Ectodermal cell (in vitro differentiated cells): ENCODE measurements around the gene ST6GALNAC6.

Experiments used
- H3K27ac ChIP-seq: 2 replicates; pipeline ENCODE4 v1.7.0; 2013; ENCODE audit warnings: mild to moderate bottlenecking, low read depth, low read length; ENCODE audit not compliant: insufficient read depth, poor library complexity, severe bottlenecking
- H3K27me3 ChIP-seq: 2 replicates; pipeline ENCODE4 v1.7.0; 2013; ENCODE audit warnings: mild to moderate bottlenecking, low read length; ENCODE audit not compliant: insufficient read depth, control insufficient read depth, poor library complexity, severe bottlenecking
- H3K36me3 ChIP-seq: one replicate; pipeline ENCODE4 v1.7.0; 2013; ENCODE audit warnings: low read length; ENCODE audit not compliant: control insufficient read depth, insufficient read depth
- H3K4me1 ChIP-seq: one replicate; pipeline ENCODE4 v1.7.0; 2013; ENCODE audit warnings: low read length; ENCODE audit not compliant: control insufficient read depth, insufficient read depth
- H3K4me3 ChIP-seq: 2 replicates; pipeline ENCODE4 v1.7.0; 2013; ENCODE audit warnings: low read depth, low read length, control low read depth; ENCODE audit not compliant: insufficient read depth
- H3K9me3 ChIP-seq: 2 replicates; pipeline ENCODE4 v1.7.0; 2013; ENCODE audit warnings: mild to moderate bottlenecking, low read length, moderate library complexity; ENCODE audit not compliant: control insufficient read depth
- WGBS, 2 experiments: methylation state at CpG; one replicate each; pipeline ENCODE4 v1.1.7; 2013; ENCODE audit warnings: missing lambda C conversion rate in 2 of 2; 5-methylcytosine and 5-hydroxymethylcytosine counted together

Gene ST6GALNAC6

GRCh38 chr9:127941961-127942215 lies 42.5 kb upstream of the ST6GALNAC6 start:
- Histone ChIP-seq H3K36me3 (peaks cover 7% of the 10 kb centered on the region), H3K9me3 (no peaks in the 10 kb centered on the region)
- 89% methylated on average over 3 of the region's 3 CpGs for WGBS, 2 experiments

GRCh38 chr9:127941062-127941960 lies 41.9 kb upstream of the ST6GALNAC6 start:
- peaks cover 7% of the 10 kb centered on the region for H3K36me3 ChIP-seq

More at GRCh38 chr9:127941961-127942215, 42.5 kb upstream of the ST6GALNAC6 start:
- peaks cover 8% of the 10 kb centered on the region for H3K4me1 ChIP-seq
- H3K4me3 ChIP-seq: no peak overlapping the region
- no peak overlapping the region for H3K27ac ChIP-seq
- H3K27me3 ChIP-seq: no peaks in the 10 kb centered on the region

GRCh38 chr9:127940593-127940992 lies 41.2 kb upstream of the ST6GALNAC6 start:
- Histone ChIP-seq H3K4me3 (no peak overlapping the region), H3K36me3 (peaks cover 7% of the 10 kb centered on the region), H3K4me1 (peaks cover 8% of the 10 kb centered on the region), H3K9me3 (no peaks in the 10 kb centered on the region), H3K27ac (no peak overlapping the region), H3K27me3 (no peaks in the 10 kb centered on the region)
- 84 to 95% methylated on average over 3 to 4 of the region's 4 CpGs for WGBS, 2 experiments

More at GRCh38 chr9:127941062-127941960, 41.9 kb upstream of the ST6GALNAC6 start:
- no peak overlapping the region for H3K4me3 ChIP-seq
- peaks cover 8% of the 10 kb centered on the region for H3K4me1 ChIP-seq
- H3K27ac ChIP-seq: no peak overlapping the region
- H3K27me3 ChIP-seq: no peaks in the 10 kb centered on the region
- H3K9me3 ChIP-seq: no peaks in the 10 kb centered on the region
- 90% methylated on average over 18 of the region's 18 CpGs for WGBS, 2 experiments

- Histone ChIP-seq H3K36me3 (peaks cover 7% of the 10 kb centered on the region), H3K4me1 (peaks cover 8% of the 10 kb centered on the region), H3K9me3 (no peaks in the 10 kb centered on the region), H3K27me3 (no peaks in the 10 kb centered on the region), H3K4me3 (no peak overlapping the region), H3K27ac (no peak overlapping the region)
- 73 to 76% methylated on average over 25 of the region's 25 CpGs for WGBS, 2 experiments
Measured at GRCh38 chr9:127938298-127938690, 38.9 kb upstream of the ST6GALNAC6 start.

GRCh38 chr9:127937388-127938297 lies 38.2 kb upstream of the ST6GALNAC6 start, which contains the start of gene DPM2:
TSS of gene DPM2 (minus strand) at chr9:127937854. CDS start at chr9:127937820, 34 bp downstream.
- Histone ChIP-seq H3K4me3 (peak within 1 kb of the TSS; percentile 80), H3K4me1 (peaks cover 8% of the 10 kb centered on the region), H3K27me3 (no peaks in the 10 kb centered on the region), H3K27ac (no peak within 1 kb of the TSS), H3K9me3 (no peaks in the 10 kb centered on the region), H3K36me3 (peaks cover 7% of the 10 kb centered on the region)
- WGBS, 2 experiments: 11% methylated on average over 60 of the region's 60 CpGs

- H3K27ac ChIP-seq: no peak overlapping the region
Measured at GRCh38 chr9:127937056-127937387, 37.6 kb upstream of the ST6GALNAC6 start.

GRCh38 chr9:127936347-127936852 lies 37.0 kb upstream of the ST6GALNAC6 start:
- Histone ChIP-seq H3K27ac (no peak overlapping the region), H3K36me3 (no peaks in the 10 kb centered on the region), H3K9me3 (no peaks in the 10 kb centered on the region), H3K4me1 (peaks cover 1% of the 10 kb centered on the region), H3K27me3 (peaks cover 2% of the 10 kb centered on the region), H3K4me3 (peak overlapping the region; percentile 80)
- 88% methylated on average over 14 of the region's 14 CpGs for WGBS, 2 experiments

More at GRCh38 chr9:127937056-127937387, 37.6 kb upstream of the ST6GALNAC6 start:
- H3K27me3 ChIP-seq: no peaks in the 10 kb centered on the region
- peaks cover 2% of the 10 kb centered on the region for H3K4me1 ChIP-seq
- no peaks in the 10 kb centered on the region for H3K9me3 ChIP-seq
- H3K4me3 ChIP-seq: peak overlapping the region; percentile 80
- WGBS, 2 experiments: 21 to 23% methylated on average over 7 of the region's 7 CpGs
- H3K36me3 ChIP-seq: peaks cover 2% of the 10 kb centered on the region

GRCh38 chr9:127935765-127936221 lies 36.4 kb upstream of the ST6GALNAC6 start:
- Histone ChIP-seq H3K4me1 (peaks cover 7% of the 10 kb centered on the region), H3K27me3 (peaks cover 5% of the 10 kb centered on the region), H3K4me3 (no peak overlapping the region), H3K36me3 (no peaks in the 10 kb centered on the region), H3K9me3 (no peaks in the 10 kb centered on the region), H3K27ac (no peak overlapping the region)
- WGBS, 2 experiments: 91 to 96% methylated on average over 4 of the region's 4 CpGs

- no peaks in the 10 kb centered on the region for H3K9me3 ChIP-seq
- H3K27me3 ChIP-seq: peaks cover 8% of the 10 kb centered on the region
- WGBS, 2 experiments: 85 to 86% methylated on average over 11 of the region's 11 CpGs
- no peak overlapping the region for H3K27ac ChIP-seq
- no peaks in the 10 kb centered on the region for H3K36me3 ChIP-seq
- peaks cover 8% of the 10 kb centered on the region for H3K4me1 ChIP-seq
- H3K4me3 ChIP-seq: no peak overlapping the region
Measured at GRCh38 chr9:127934986-127935385, 35.6 kb upstream of the ST6GALNAC6 start.

- Histone ChIP-seq H3K36me3 (no peaks in the 10 kb centered on the region), H3K27ac (no peak overlapping the region), H3K4me1 (peaks cover 8% of the 10 kb centered on the region), H3K4me3 (no peak overlapping the region), H3K27me3 (peaks cover 16% of the 10 kb centered on the region), H3K9me3 (no peaks in the 10 kb centered on the region)
- 85 to 89% methylated on average over 4 of the region's 4 CpGs for WGBS, 2 experiments
Measured at GRCh38 chr9:127934248-127934647, 34.8 kb upstream of the ST6GALNAC6 start.
